HG02870 (cell line): ENCODE data around the gene SELENOK.

ENCODE experiments used
- ATAC-seq: cut with Tn5 transposase; IDR thresholded peaks from one replicate; pipeline ENCODE4 v1.9.1; 2021; ENCODE audit warnings: mild to moderate bottlenecking, moderate library complexity; ENCODE audit not compliant: unreplicated experiment

Gene SELENOK

GRCh38 chr3:53843195-53844177 lies 48.2 kb downstream of the SELENOK start:
- no peak for ATAC-seq

- no peak for ATAC-seq
These were observed 49.0 kb downstream of the SELENOK start for GRCh38 chr3:53842436-53843194.

DNA sequence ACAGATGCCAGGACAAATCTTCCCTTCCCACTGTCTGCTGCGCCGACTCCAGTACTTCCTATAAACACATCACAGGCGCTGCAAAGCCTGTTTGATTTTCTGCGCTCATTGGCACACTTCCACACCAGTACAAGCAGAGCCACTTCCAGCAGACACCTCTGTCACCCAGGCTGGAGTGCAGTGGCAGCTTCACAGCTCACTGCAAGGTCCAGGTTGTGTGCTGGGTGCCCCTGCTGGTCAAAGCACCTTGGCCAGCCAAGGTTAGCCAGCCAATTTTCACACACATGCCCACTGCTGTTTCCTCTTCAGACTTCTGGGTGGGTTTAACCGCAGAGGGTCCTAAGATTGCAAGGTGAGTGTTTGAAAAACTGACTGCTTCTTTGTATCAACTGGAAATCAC lies 50.4 kb downstream of the SELENOK start:
- ATAC-seq, result no peak

DNA sequence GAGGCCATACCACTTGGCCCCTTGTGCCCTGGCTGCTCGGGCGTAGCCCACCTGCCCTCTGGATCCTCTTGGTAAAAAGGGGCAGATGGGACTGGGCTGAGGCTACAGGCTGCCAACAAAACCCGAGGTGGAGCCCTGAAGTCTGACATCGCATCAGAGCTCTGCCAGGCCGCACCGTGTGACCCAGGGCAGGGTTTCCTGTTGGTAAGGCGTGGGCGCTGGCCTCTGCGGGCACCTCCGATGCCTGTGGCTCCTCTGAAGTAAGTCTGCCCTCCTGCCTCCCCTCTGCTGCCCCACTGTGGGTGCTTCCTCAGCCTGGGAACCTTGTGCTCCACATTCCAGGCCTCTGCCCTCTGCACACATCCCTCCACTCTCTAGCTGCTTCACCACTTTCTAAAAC lies 54.3 kb downstream of the SELENOK start:
- ATAC-seq, result no peak

DNA sequence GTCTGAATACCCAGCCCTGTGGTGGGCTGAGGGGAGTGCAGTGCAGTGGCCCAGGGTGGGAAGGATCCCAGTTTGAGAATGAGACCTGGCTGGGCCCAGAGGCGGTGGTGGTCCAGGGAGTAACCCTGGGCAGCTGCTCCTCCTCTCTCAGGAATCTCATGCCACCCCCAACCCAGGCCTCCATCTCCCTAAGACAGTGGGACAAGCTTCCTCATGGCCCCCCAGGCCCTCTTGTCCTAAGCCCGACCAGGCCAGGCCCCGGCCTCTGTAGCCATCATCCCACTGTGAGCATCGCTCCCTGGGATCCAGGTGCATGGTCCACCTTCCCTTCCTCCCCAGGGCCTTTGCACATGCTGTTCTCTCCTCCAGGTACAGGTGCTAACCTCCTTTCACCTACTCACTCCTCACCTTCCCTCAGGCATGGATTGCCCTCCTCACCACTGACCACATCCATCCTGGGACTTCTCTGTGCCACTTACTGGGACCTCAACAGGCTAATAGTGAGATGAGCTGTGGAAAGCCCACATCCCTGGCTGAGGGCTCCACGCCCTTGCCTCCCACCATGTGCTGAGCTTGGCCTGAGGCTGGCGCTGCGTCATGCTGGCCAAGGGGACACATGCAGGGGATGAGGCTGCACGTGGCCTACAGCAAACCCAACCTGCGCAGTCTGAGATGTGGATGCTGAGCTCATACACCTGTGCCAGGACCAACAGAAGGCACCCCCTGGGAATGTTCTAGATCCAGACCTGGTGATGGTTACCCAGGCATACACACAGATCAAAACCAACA lies 55.4 kb downstream of the SELENOK start:
- ATAC-seq, result no peak

- no peak for ATAC-seq
These were observed 56.4 kb downstream of the SELENOK start for GRCh38 chr3:53835257-53835656.

GRCh38 chr3:53834429-53835095 lies 57.1 kb downstream of the SELENOK start:
- no peak for ATAC-seq
